Heart left ventricle (tissue), 13 donors: Measurements from ENCODE around the gene TMEM72.

Experiments used
- CTCF ChIP-seq, 12 donors: fragments of 200-600 bp; sonication (generic) in 4 of 12; IDR thresholded peaks; one replicate each; pipeline versions ENCODE4 v1.5.0 to v1.8.0; 2018 to 2022; ENCODE audit warnings: antibody characterized with exemption in 12 of 12, mild to moderate bottlenecking in 5 of 12
- POLR2A ChIP-seq, 2 donors: fragments of 450-650 bp; IDR thresholded peaks; one replicate each; pipeline ENCODE4 v1.6.1; 2017; ENCODE audit warnings: antibody characterized with exemption in 2 of 2, mild to moderate bottlenecking in 2 of 2, moderate library complexity in 2 of 2
- donor health status: ischemic (EF 13 %, LVEDD 7.1; RV severe dilation, severe dysfunction).
- donor health status: DM: no; HTN: yes; CAD: no.
- donor health status: DM: no; HTN: no; CAD: no.
- donor health status: ischemic (EF 25% LVEDD 6.9; RV normal size, moderate dysfunction).
- donor health status: ischemic (EF 25% LVEDD 5.7; RV mildly dilated, moderate dysfunction).
- donor health status: ischemic (EF 35%, LVEDD 5.7; RV mildly dilated, moderate dysfunction).
- donor health status: nonischemic (EF 11% LVEDD 7.7; RV severe dilation, severe dysfunction).
- donor health status: DM: yes; HTN: yes; CAD: no.
- donor health status: PGD.
- donor health status: ischemic (EF 29% LVEDD 5.4; RV normal size, mild dysfunction).
- donor health status: nonischemic (EF 23%, LVEDD 6.1; RV moderate dilation, normal function).

GRCh38 chr10:44930904-44931620 lies 19.9 kb downstream of the TMEM72 start:
- TF ChIP-seq CTCF (IDR thresholded peaks at IDR 0.05) (no peak), POLR2A (IDR thresholded peaks at IDR 0.05) (no peak)
